H9 (cell line): Measurements from ENCODE around the gene GNG11. TPM values are rescaled to one million over a fixed set of nuclear protein-coding genes. Genes with fewer than 3 reads are reported as not detected.

Source experiments
- DNase-seq: peaks from one replicate; pipeline ENCODE4 v3.0.0-alpha.2; 2017
- H2AFZ ChIP-seq: one replicate; pipeline ENCODE4 v1.6.1; 2013; ENCODE audit warnings: mild to moderate bottlenecking, low read length, control low read depth, moderate library complexity
- H2AK5ac ChIP-seq: 2 replicates; pipeline ENCODE4 v1.6.1; 2013; ENCODE audit warnings: low read length, control low read depth, mixed read lengths; ENCODE audit not compliant: insufficient read length
- H2BK120ac ChIP-seq: one replicate; pipeline ENCODE4 v1.6.1; 2013; ENCODE audit warnings: low read depth, mild to moderate bottlenecking, low read length, control low read depth, inconsistent platforms; ENCODE audit not compliant: poor library complexity, severe bottlenecking
- H2BK12ac ChIP-seq: 2 replicates; pipeline ENCODE4 v1.6.1; 2013; ENCODE audit warnings: low read length, control low read depth, mixed read lengths, low read depth; ENCODE audit not compliant: insufficient read length
- H2BK15ac ChIP-seq: 2 replicates; pipeline ENCODE4 v1.6.1; 2013; ENCODE audit warnings: low read depth, low read length, control low read depth
- H2BK20ac ChIP-seq: one replicate; pipeline ENCODE4 v1.6.1; 2013; ENCODE audit warnings: low read depth, mild to moderate bottlenecking, low read length, control low read depth, inconsistent platforms; ENCODE audit not compliant: poor library complexity, severe bottlenecking
- H2BK5ac ChIP-seq: 2 replicates; pipeline ENCODE4 v1.6.1; 2013; ENCODE audit warnings: low read length, control low read depth, mixed read lengths; ENCODE audit not compliant: insufficient read length
- H3K14ac ChIP-seq: 2 replicates; pipeline ENCODE4 v1.6.1; 2013; ENCODE audit warnings: low read length, control low read depth; ENCODE audit not compliant: insufficient read depth
- H3K18ac ChIP-seq: 2 replicates; pipeline ENCODE4 v1.6.1; 2013; ENCODE audit warnings: low read depth, mild to moderate bottlenecking, mixed read lengths, low read length, control low read depth; ENCODE audit not compliant: insufficient read length
- H3K23ac ChIP-seq: 2 replicates; pipeline ENCODE4 v1.6.1; 2013; ENCODE audit warnings: low read length, control low read depth, mixed read lengths, low read depth; ENCODE audit not compliant: insufficient read length
- H3K23me2 ChIP-seq: 2 replicates; pipeline ENCODE4 v1.6.1; 2013; ENCODE audit warnings: low read depth, mild to moderate bottlenecking, mixed read lengths, low read length, control low read depth; ENCODE audit not compliant: insufficient read length, poor library complexity, severe bottlenecking
- H3K27ac ChIP-seq: 2 replicates; pipeline ENCODE4 v1.5.1; 2013; ENCODE audit warnings: low read length, control low read depth, mixed read lengths, low read depth; ENCODE audit not compliant: insufficient read length
- H3K27me3 ChIP-seq: 2 replicates; pipeline ENCODE4 v1.6.1; 2013; ENCODE audit warnings: low read length, control low read depth, inconsistent platforms; ENCODE audit not compliant: insufficient read depth
- H3K4ac ChIP-seq: 2 replicates; pipeline ENCODE4 v1.6.1; 2013; ENCODE audit warnings: low read depth, mild to moderate bottlenecking, control low read depth, inconsistent platforms, low read length, moderate library complexity
- H3K4me1 ChIP-seq: 2 replicates; pipeline ENCODE4 v1.6.1; 2013; ENCODE audit warnings: low read length, control low read depth, inconsistent platforms; ENCODE audit not compliant: insufficient read depth
- H3K4me2 ChIP-seq: 2 replicates; pipeline ENCODE4 v1.6.1; 2013; ENCODE audit warnings: low read length, control low read depth, mixed read lengths; ENCODE audit not compliant: insufficient read length, insufficient read depth
- H3K56ac ChIP-seq: 2 replicates; pipeline ENCODE4 v1.6.1; 2013; ENCODE audit warnings: low read depth, mild to moderate bottlenecking, mixed read lengths, low read length, control low read depth; ENCODE audit not compliant: insufficient read length
- H3K79me1 ChIP-seq: 2 replicates; pipeline ENCODE4 v1.6.1; 2013; ENCODE audit warnings: low read depth, mild to moderate bottlenecking, moderate library complexity, low read length, control low read depth, inconsistent platforms; ENCODE audit not compliant: insufficient read depth, poor library complexity, severe bottlenecking
- H3K79me2 ChIP-seq: 2 replicates; pipeline ENCODE4 v1.6.1; 2013; ENCODE audit warnings: low read length, control low read depth, inconsistent platforms; ENCODE audit not compliant: insufficient read depth
- H3K9ac ChIP-seq: 2 replicates; pipeline ENCODE4 v1.6.1; 2013; ENCODE audit warnings: low read length, control low read depth, mixed read lengths; ENCODE audit not compliant: insufficient read length; ENCODE audit errors: extremely low read depth
- H3K9me3 ChIP-seq: one replicate; pipeline ENCODE4 v1.6.1; 2013; ENCODE audit warnings: low read depth, low read length, inconsistent platforms; ENCODE audit not compliant: control insufficient read depth
- H3T11ph ChIP-seq: one replicate; pipeline ENCODE4 v1.6.1; 2013; ENCODE audit warnings: mild to moderate bottlenecking, low read length, control low read depth, inconsistent platforms
- H4K20me1 ChIP-seq: one replicate; pipeline ENCODE4 v1.6.1; 2013; ENCODE audit not compliant: control insufficient read depth, insufficient read length, insufficient read depth
- H4K5ac ChIP-seq: 2 replicates; pipeline ENCODE4 v1.6.1; 2013; ENCODE audit warnings: low read depth, mild to moderate bottlenecking, mixed read lengths, low read length, control low read depth; ENCODE audit not compliant: insufficient read length
- H4K8ac ChIP-seq: replicated peaks from 2 replicates; pipeline ENCODE4 v1.6.1; 2013; ENCODE audit warnings: low read length, control low read depth, mixed read lengths, low read depth; ENCODE audit not compliant: insufficient read length
- H4K91ac ChIP-seq: 2 replicates; pipeline ENCODE4 v1.6.1; 2013; ENCODE audit warnings: low read depth, mild to moderate bottlenecking, moderate library complexity, mixed read lengths, low read length, control low read depth; ENCODE audit not compliant: insufficient read length
- H3K27ac Mint-ChIP-seq, 3 experiments: 2 replicates in 2 of 3; 3 replicates in 1 of 3; pipeline ENCODE4 v1.8.0; 2020 to 2021; ENCODE audit warnings: mixed read lengths in 3 of 3, mild to moderate bottlenecking in 1 of 3, moderate library complexity in 1 of 3
- H3K27me3 Mint-ChIP-seq: 2 replicates; pipeline ENCODE4 v1.8.0; 2021; ENCODE audit warnings: low read depth, mild to moderate bottlenecking, moderate library complexity, mixed read lengths
- H3K36me3 Mint-ChIP-seq, 3 experiments: 2 replicates in 2 of 3; 3 replicates in 1 of 3; pipeline ENCODE4 v1.8.0; 2020 to 2021; ENCODE audit warnings: low read depth in 3 of 3, mixed read lengths in 3 of 3; ENCODE audit not compliant: insufficient read depth in 1 of 3
- H3K4me1 Mint-ChIP-seq, 2 experiments: 2 replicates each; pipeline ENCODE4 v1.8.0; 2020; ENCODE audit warnings: mixed read lengths in 2 of 2
- H3K4me3 Mint-ChIP-seq, 2 experiments: 2 replicates in 1 of 2; 3 replicates in 1 of 2; pipeline ENCODE4 v1.8.0; 2020 to 2021; ENCODE audit warnings: mild to moderate bottlenecking in 2 of 2, mixed read lengths in 2 of 2, moderate library complexity in 1 of 2
- H3K9me3 Mint-ChIP-seq, 2 experiments: 2 replicates in 1 of 2; 3 replicates in 1 of 2; pipeline ENCODE4 v1.8.0; 2020; ENCODE audit warnings: mild to moderate bottlenecking in 2 of 2, mixed read lengths in 2 of 2, moderate library complexity in 1 of 2
- WGBS: extraction: QIAGEN DNeasy Blood & Tissue Kit; methylation state at CpG from one replicate; pipeline ENCODE4 v1.1.7; 2013; ENCODE audit warnings: missing lambda C conversion rate, low lambda C conversion rate, mixed read lengths; ENCODE audit not compliant: insufficient read length; ENCODE audit errors: extremely low coverage; 5-methylcytosine and 5-hydroxymethylcytosine counted together
- total RNA-seq: library from RNA; stranded (reverse); gene quantifications from 2 replicates; pipeline ENCODE4 v1.2.1, GENCODE V29; 2021
- TF ChIP-seq, protein P1 (sequence below): fragments of 200-600 bp; sonication (generic); conservative IDR thresholded peaks from 3 replicates; pipeline ENCODE4 v1.8.0; 2021; ENCODE audit warnings: antibody characterized with exemption, mild to moderate bottlenecking

GNG11 gene
- total RNA-seq, 1 experiment from 2014 or later = 0.68 TPM

DNA sequence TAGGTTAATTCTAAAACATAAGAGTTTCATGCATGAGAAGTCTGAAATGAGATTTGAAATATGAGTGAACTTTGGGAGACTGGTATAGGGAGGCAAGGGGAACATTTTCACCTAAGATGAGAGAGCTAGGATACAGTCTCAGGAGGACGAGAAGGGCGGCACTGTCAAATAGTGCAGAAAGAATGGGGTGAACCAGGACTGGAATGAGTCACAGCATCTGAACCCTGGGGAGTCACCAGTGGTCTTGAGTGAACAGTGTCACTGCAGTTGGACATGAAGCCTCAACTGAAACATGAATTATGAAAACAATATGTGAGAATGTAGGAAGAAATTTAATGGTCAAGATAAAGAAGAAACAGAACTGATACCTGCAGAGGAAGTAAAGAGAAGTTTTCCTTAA, 33.8 kb downstream of the GNG11 start:
- Histone ChIP-seq H2BK5ac (no peak overlapping the region), H4K20me1 (no peaks in the 10 kb centered on the region), H2BK20ac (no peak overlapping the region), H3K23ac (no peak overlapping the region), H4K8ac (no peak overlapping the region), H2AFZ (no peak overlapping the region), H3K4me2 (no peak overlapping the region), H3K27ac (no peak overlapping the region), H3K56ac (no peak overlapping the region), H3K18ac (no peak overlapping the region), H2AK5ac (no peak overlapping the region), H2BK15ac (no peak overlapping the region), H3K79me1 (no peaks in the 10 kb centered on the region), H3K14ac (no peak overlapping the region), H3K4me1 (no peaks in the 10 kb centered on the region), H2BK12ac (no peak overlapping the region), H2BK120ac (no peak overlapping the region), H4K5ac (no peak overlapping the region), H3T11ph (no peak overlapping the region), H3K27me3 (no peaks in the 10 kb centered on the region), H3K9ac (no peak overlapping the region), H3K23me2 (no peaks in the 10 kb centered on the region), H3K79me2 (no peaks in the 10 kb centered on the region), H3K4ac (no peak overlapping the region), H4K91ac (no peak overlapping the region), H3K9me3 (no peaks in the 10 kb centered on the region)
- TF ChIP-seq, protein P1, sequence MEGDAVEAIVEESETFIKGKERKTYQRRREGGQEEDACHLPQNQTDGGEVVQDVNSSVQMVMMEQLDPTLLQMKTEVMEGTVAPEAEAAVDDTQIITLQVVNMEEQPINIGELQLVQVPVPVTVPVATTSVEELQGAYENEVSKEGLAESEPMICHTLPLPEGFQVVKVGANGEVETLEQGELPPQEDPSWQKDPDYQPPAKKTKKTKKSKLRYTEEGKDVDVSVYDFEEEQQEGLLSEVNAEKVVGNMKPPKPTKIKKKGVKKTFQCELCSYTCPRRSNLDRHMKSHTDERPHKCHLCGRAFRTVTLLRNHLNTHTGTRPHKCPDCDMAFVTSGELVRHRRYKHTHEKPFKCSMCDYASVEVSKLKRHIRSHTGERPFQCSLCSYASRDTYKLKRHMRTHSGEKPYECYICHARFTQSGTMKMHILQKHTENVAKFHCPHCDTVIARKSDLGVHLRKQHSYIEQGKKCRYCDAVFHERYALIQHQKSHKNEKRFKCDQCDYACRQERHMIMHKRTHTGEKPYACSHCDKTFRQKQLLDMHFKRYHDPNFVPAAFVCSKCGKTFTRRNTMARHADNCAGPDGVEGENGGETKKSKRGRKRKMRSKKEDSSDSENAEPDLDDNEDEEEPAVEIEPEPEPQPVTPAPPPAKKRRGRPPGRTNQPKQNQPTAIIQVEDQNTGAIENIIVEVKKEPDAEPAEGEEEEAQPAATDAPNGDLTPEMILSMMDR = no peak
- no peak overlapping the region for H3K4me3 Mint-ChIP-seq
- no peaks in the 10 kb centered on the region for H3K4me1 Mint-ChIP-seq
- no peaks in the 10 kb centered on the region for H3K36me3 Mint-ChIP-seq
- WGBS = no CpG with 5 or more reads among the region's 2 CpGs
- DNase-seq = no peak
- peaks cover 0 to 2% of the 10 kb centered on the region in 2 experiments; a peak in 1 of 5 replicates for H3K9me3 Mint-ChIP-seq
- H3K27me3 Mint-ChIP-seq = no peaks in the 10 kb centered on the region
- no peak overlapping the region for H3K27ac Mint-ChIP-seq
